OCI-LY3 (cell line): ENCODE results near the gene SRRM4.

Experiments used
- EZH2phosphoT487 ChIP-seq: fragments of 200-600 bp; shearing (Covaris generic); IDR thresholded peaks from 2 replicates; pipeline ENCODE4 v1.6.1; 2018; ENCODE audit warnings: antibody characterized with exemption, mixed run types, low read depth
- TF ChIP-seq, protein P1 (sequence below): fragments of 200-600, 300-600 bp; sonication (generic); IDR thresholded peaks from 2 replicates; pipeline ENCODE4 v1.5.1; 2014; ENCODE audit warnings: antibody characterized with exemption, low read length, low read depth

DNA sequence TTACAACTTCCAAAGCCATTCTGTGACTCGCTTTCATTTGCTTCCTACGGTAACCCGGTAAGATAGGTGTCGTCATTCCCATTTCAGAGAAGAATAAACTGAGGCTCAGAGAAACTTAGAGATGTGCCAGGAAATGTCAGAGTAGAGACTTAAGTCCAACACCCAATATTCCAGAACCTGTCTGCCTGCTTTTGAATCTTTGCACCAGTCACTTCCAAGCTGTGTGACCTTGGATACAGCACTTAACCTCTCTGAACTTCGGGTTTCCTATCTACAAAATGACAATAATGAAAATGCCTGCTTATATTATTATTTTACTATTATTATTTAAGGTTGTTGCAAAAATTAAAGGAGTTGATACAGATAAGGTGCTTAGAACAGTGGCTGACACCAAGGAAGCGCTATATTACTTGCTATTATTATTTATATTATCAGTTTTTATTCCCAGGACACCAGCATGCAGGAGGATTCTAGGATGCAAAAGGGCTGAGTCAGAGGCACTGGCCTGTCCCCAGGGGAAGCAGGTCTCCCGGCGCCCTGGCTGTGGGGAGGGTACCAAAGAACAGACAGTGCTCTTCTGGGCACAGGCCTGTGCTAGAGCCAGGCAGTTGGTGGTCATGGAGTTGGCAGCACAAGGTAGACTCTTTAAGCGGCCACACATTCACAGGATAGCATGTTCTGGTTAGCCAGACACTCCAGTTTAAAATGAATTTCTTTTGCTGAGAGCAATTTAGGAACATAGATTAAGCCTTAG, 202.8 kb downstream of the SRRM4 start:
- TF ChIP-seq, protein P1, sequence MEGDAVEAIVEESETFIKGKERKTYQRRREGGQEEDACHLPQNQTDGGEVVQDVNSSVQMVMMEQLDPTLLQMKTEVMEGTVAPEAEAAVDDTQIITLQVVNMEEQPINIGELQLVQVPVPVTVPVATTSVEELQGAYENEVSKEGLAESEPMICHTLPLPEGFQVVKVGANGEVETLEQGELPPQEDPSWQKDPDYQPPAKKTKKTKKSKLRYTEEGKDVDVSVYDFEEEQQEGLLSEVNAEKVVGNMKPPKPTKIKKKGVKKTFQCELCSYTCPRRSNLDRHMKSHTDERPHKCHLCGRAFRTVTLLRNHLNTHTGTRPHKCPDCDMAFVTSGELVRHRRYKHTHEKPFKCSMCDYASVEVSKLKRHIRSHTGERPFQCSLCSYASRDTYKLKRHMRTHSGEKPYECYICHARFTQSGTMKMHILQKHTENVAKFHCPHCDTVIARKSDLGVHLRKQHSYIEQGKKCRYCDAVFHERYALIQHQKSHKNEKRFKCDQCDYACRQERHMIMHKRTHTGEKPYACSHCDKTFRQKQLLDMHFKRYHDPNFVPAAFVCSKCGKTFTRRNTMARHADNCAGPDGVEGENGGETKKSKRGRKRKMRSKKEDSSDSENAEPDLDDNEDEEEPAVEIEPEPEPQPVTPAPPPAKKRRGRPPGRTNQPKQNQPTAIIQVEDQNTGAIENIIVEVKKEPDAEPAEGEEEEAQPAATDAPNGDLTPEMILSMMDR = no peak
- TF ChIP-seq EZH2phosphoT487 = no peak
